ENCODE results near the gene CDKN1C.

Gene CDKN1C

DNA sequence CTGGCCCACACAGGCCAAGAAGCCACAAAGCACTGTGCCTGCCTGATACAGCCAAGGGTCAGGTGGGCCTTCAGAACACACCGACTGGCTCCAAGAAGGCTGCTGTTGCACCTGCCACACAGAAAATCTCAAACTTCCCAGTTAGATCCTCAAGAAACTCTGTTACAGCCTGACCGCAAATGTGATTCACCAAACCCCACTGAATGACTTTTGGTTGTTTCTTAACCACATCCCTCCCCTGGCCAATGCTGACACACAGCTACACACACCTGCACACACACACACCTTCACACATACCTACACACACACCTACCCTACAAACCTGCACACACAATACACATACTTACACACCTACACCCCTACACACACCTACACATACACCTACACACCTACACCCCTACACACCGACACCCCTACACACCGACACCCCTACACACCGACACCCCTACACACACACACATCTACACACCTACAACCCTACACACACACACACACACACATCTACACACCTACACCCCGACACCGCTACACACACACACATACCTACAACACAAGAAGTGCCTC is 31.5 kb downstream of the CDKN1C start:
- TF ChIP-seq POLR2A (IDR thresholded peaks at IDR 0.05; ENCODE audit: low read depth, low read length) = no peak
- DNase-seq (ENCODE audit: insufficient read length, low spot score) (no peak), FAIRE-seq (no peak)

GRCh38 chr11:2853401-2853800 is 32.2 kb downstream of the CDKN1C start:
- FAIRE-seq (no peak), DNase-seq (ENCODE audit: insufficient read length, low spot score) (no peak)
- TF ChIP-seq POLR2A (IDR thresholded peaks at IDR 0.05; ENCODE audit: low read depth, low read length) = no peak

DNA sequence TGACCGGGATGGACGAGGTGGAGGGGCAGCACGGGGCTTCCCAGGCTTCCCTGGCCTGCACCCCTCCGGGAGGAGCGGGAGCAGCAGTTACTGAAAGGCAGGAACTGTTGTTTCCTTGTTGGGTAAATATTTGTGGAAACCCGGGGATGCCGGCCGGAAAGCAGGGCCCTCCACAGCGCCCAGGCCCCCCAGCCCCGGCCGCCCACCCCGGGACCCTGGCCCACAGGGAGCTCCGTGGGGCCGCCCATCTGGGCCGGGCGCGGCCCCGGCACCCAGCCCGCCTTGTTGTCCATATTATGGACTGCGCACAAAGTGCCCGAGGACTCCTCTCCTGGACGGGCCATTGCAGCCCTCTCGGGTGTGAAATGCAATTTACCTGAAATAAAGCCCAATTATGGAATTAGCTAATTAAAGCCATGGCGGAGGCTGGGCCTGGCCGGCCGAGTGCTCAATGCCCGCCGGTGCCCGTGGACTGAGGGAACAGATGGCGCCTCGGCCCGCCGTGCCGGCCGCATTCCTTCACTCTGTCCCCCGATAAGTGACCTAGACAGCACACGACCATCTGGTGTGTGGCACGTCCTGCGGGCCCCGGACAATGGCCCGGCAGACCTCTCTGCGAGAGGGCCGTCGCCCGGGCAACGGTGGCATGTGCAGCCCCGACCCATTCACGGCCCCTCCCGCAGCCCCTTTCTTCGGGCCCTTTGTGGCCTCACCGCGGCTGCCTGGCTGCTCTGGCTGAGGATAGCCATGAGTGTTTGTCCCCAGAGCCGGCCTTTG is 35.4 kb downstream of the CDKN1C start:
- no peak for DNase-seq (ENCODE audit: insufficient read length, low spot score)
- no peak for TF ChIP-seq POLR2A (IDR thresholded peaks at IDR 0.05; ENCODE audit: low read depth, low read length)
- no peak for FAIRE-seq

- no peak for FAIRE-seq
- no peak for TF ChIP-seq POLR2A (IDR thresholded peaks at IDR 0.05; ENCODE audit: low read depth, low read length)
- DNase-seq (ENCODE audit: insufficient read length, low spot score) = no peak
These were observed 37.1 kb downstream of the CDKN1C start for GRCh38 chr11:2848497-2848896.

GRCh38 chr11:2847561-2847960 is 38.0 kb downstream of the CDKN1C start:
- no peak for DNase-seq (ENCODE audit: insufficient read length, low spot score)
- TF ChIP-seq POLR2A (IDR thresholded peaks at IDR 0.05; ENCODE audit: low read depth, low read length) = no peak
- FAIRE-seq = no peak

DNA sequence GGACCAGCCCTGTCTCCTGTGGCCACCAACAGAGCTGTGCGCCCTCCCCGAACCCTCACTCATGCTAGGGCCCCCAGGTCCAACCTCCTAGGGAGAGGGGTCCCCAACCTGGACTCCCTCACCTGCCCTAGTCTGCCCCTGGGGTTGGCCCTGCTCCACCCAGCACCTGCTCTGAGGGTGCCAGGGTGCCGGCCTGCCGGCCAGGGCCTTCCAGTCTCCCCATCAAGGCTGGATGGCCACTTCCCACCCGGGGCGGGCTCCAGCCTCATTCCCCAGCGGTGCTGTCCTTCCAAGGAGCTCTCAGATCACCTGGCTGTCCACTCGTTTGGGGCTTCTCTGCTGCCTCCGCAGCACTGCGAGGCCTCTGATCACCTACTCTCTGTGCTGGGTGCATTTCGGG is 39.1 kb downstream of the CDKN1C start:
- no peak for TF ChIP-seq POLR2A (IDR thresholded peaks at IDR 0.05; ENCODE audit: low read depth, low read length)

GRCh38 chr11:2846056-2846455 is 39.5 kb downstream of the CDKN1C start:
- no peak for FAIRE-seq
- TF ChIP-seq POLR2A (IDR thresholded peaks at IDR 0.05; ENCODE audit: low read depth, low read length) = no peak
- peak; percentile 50 for DNase-seq (ENCODE audit: insufficient read length, low spot score)

More for the DNA sequence above, 39.1 kb downstream of the CDKN1C start:
- no peak for DNase-seq (ENCODE audit: insufficient read length, low spot score)
- FAIRE-seq = no peak

GRCh38 chr11:2844996-2845395 is 40.6 kb downstream of the CDKN1C start:
- DNase-seq (ENCODE audit: insufficient read length, low spot score) (no peak), FAIRE-seq (no peak)
- no peak for TF ChIP-seq POLR2A (IDR thresholded peaks at IDR 0.05; ENCODE audit: low read depth, low read length)

DNA sequence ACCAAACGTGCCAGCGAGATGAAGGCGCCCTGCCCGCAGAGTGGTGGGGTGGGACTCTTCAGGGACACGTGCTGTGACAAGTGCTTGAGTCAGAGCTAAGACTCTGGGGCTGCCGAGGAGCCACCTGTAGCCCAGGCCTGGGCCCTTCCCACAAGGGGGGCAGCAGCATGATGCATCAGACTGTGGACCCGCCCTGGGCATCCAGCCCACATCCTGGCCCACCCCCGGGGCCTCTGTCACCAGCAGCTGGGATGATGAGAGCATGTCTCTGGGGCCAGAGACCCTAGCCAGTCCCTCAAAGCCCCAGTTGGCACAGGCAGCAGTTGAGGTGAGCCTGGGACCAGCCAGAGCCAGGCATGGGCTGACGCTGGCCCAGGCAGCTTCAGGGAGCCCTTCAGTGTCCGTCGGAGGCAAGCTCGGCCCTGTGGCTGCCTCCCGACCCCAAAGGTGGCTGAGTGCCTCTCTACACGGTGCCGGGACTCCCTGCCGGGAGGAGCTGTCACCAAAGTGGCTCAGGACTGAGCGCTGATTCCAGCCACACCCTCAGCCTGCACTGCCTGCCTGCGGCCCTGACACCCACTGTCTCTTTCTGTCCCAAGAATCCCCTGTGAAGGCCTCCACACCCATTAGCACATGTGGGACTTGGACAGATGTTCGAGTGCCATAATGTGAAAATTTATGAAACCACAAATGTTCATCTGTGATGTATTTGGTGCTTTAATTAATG is 41.3 kb downstream of the CDKN1C start:
- no peak for FAIRE-seq
- TF ChIP-seq POLR2A (IDR thresholded peaks at IDR 0.05; ENCODE audit: low read depth, low read length) = no peak

DNA sequence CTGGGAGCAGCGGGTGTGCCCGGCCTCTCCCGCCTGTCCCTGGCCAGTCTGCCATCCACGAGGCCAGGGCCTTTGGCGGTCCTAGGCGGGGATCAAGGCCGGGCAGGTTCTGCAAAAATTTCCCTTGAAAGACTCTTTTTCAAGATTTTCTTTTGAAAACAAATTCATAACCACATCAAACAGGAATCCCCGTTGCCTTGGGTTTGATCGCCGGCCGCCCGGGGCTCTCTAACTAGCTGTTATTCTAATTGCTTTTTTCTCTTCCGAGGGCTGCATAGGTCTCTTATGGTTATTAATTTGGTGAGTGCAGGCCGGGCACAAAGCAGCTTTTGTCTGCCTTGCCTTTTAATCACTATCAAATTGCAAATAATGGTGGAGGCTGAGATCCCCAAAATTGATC is 42.0 kb downstream of the CDKN1C start:
- DNase-seq (ENCODE audit: insufficient read length, low spot score) (no peak), FAIRE-seq (no peak)
- no peak for TF ChIP-seq POLR2A (IDR thresholded peaks at IDR 0.05; ENCODE audit: low read depth, low read length)

More for the DNA sequence above, 41.3 kb downstream of the CDKN1C start:
- DNase-seq (ENCODE audit: insufficient read length, low spot score) = no peak

DNA sequence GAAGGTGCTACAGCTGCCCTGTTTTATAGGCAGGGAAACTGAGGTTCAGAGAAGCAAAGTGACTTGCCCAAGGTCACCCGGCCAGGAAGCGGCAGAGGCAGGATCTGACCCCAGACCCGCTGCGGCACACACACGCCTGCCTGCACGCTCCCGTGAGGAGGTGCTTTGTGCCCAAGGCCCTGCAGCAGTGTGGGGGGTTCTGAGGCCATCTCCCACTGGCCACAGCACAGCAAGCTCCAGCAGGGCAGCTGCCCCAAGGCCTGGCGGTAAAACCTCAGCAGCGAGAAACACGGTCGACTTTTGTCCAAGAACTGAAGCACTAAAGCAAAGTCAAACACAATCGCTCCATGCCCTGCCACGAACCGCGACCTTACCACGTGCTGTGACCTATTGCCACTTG is 42.7 kb downstream of the CDKN1C start:
- FAIRE-seq = no peak
- TF ChIP-seq POLR2A (IDR thresholded peaks at IDR 0.05; ENCODE audit: low read depth, low read length) = no peak

GRCh38 chr11:2841411-2842190 is 44.0 kb downstream of the CDKN1C start:
- DNase-seq (ENCODE audit: insufficient read length, low spot score) = no peak
- FAIRE-seq = no peak
- TF ChIP-seq POLR2A (IDR thresholded peaks at IDR 0.05; ENCODE audit: low read depth, low read length) = no peak

More for the DNA sequence above, 42.7 kb downstream of the CDKN1C start:
- no peak for DNase-seq (ENCODE audit: insufficient read length, low spot score)

DNA sequence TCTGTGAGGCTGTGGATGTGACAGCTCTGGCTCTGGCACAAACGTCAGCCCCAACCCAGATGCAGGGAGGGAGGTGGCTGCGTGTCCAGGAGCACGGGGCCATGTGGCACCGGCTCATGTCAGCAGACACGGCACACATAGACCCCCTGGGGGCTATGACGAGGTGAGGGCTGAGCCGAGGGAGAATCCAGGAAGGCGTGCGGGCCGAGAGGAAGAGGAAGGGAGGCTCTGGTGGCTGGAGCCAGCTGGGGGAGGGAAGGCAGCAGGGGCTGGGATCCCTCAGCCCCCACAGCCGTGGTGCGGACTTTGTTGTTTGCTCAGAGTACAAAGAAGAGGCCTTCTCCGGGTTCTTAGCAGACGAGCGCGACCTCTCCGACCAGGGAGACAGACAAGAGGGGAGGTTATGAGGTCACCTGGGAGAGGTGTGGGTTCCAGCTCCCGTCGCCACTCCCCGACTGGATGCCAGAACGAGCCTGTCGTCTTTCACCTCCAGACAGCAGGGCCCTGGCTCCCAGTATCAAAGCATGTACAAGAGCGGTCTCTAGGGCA is 46.1 kb downstream of the CDKN1C start:
- DNase-seq (ENCODE audit: insufficient read length, low spot score) (no peak), FAIRE-seq (no peak)
- no peak for TF ChIP-seq POLR2A (IDR thresholded peaks at IDR 0.05; ENCODE audit: low read depth, low read length)

All from H54 (cell line).